ENCODE measurements around the gene NAA38.

DNA sequence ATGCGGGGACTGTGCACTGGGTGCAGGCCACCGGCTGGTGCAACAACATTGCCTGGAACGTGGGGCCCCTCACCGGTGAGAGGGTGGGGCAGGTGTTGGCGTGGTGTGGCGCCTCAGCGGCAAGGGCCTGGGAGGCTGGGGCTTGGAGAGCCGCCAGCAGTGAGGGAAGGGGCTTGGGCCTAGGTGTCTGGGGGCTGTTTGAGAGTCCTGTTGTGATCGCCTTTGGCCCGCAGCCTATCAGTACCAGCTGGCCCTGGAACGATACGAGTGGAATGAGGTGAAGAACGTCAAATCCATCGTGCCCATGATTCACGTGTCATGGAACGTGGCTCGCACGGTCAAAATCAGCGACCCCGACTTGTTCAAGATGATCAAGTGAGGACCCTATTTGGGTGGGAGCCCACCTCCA lies 5.1 kb downstream of the NAA38 start:
- TF ChIP-seq, protein P1, sequence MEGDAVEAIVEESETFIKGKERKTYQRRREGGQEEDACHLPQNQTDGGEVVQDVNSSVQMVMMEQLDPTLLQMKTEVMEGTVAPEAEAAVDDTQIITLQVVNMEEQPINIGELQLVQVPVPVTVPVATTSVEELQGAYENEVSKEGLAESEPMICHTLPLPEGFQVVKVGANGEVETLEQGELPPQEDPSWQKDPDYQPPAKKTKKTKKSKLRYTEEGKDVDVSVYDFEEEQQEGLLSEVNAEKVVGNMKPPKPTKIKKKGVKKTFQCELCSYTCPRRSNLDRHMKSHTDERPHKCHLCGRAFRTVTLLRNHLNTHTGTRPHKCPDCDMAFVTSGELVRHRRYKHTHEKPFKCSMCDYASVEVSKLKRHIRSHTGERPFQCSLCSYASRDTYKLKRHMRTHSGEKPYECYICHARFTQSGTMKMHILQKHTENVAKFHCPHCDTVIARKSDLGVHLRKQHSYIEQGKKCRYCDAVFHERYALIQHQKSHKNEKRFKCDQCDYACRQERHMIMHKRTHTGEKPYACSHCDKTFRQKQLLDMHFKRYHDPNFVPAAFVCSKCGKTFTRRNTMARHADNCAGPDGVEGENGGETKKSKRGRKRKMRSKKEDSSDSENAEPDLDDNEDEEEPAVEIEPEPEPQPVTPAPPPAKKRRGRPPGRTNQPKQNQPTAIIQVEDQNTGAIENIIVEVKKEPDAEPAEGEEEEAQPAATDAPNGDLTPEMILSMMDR (IDR thresholded peaks at IDR 0.05), result no peak
- TF ChIP-seq EZH2phosphoT487 (IDR thresholded peaks at IDR 0.05) (no peak), EZH2 (IDR thresholded peaks at IDR 0.05) (no peak)
